HUDEP-2 (cell line): Measurements from ENCODE around the gene SHOC2.
A peak's percentile ranks its signal among the peaks of the same experiment; 100 is the strongest.

Experiments used
- DNase-seq, 76 experiments: peaks; one replicate each; lab custom pipeline; 2025; ENCODE audit not compliant: unreplicated experiment in 76 of 76; lab: John Stamatoyannopoulos, UW

The SHOC2 gene

DNA sequence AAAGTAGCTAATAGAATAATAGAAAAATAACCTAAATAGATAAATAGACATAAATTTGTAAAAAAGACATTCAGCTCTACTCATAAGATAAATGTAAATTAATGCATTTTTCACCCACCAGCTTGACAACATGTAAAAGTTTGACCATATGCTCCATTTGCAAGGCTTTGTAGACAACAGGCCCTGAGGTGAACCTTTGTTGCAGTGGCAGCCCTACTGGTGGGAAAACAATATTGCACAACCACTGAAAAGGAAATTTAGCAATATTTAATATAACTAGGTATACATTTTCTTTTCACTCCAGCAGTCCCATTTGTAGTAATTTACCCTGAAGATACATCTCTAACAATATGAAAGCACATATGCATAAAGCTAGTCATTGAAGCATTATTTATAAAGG, 118.5 kb downstream of the SHOC2 start:
- DNase-seq: peak in 1 of 76 experiments; percentile 3

DNA sequence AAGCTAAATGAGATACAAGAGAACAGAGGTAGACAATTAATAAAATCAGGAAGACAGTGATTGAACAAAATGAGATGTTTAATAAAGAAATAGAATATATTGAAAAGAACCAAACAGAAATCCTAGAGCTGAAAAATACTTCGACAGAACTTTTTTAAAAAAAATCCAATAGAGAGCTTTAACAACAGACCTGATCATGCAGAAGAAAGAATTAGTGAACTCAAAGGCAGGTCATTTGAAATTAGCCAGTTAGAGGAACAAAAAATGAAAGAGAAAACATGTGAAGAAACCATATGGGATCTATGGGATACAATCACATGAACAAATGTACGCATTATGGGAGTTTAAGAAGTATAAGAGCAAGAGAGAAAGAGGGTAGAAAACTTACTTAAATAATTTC, 120.1 kb downstream of the SHOC2 start:
- DNase-seq: no peak

DNA sequence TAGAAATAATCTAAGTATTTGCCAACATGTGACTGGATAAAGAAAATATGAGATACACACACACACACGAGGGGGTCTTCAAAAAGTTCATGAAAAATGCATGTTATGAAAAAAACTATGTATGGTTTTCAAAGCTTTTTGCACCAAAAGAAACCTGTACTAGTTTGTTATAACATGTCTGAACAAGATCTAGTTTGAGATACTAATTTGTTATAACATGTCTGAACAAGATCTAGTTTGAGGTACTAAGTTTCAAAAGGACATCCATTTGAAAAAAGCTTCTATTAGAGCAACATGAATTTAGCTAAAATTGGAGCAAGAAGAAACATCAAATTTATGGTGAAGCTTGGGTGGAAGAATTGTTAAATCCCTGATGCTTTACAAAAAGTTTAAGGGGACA, 137.6 kb downstream of the SHOC2 start:
- no peak for DNase-seq
